Brain microvascular endothelial cell (primary cell): ENCODE results near the gene PRM1.
A peak's percentile ranks its signal among the peaks of the same experiment; 100 is the strongest.

Experiments used
- DNase-seq: peaks from one replicate; pipeline ENCODE4 v3.0.0-alpha.2; 2020
- H3K27ac ChIP-seq: fragments of 250-450 bp; sonication (Bioruptor Pico); 2 replicates; pipeline ENCODE4 v1.5.1; 2020; ENCODE audit warnings: mild to moderate bottlenecking, moderate library complexity
- H3K27me3 ChIP-seq: fragments of 250-450 bp; sonication (Bioruptor Pico); replicated peaks from 2 replicates; pipeline ENCODE4 v1.5.1; 2020; ENCODE audit warnings: mild to moderate bottlenecking
- H3K36me3 ChIP-seq: fragments of 250-450 bp; sonication (Bioruptor Pico); replicated peaks from 2 replicates; pipeline ENCODE4 v1.5.1; 2020; ENCODE audit warnings: mild to moderate bottlenecking
- H3K4me3 ChIP-seq: 2 replicates; pipeline ENCODE4 v1.5.1; 2011; ENCODE audit warnings: low read depth, mild to moderate bottlenecking, control low read depth, low read length, moderate library complexity
- in situ Hi-C: cut with HindIII; loops from 2 replicates; pipeline ENCODE4 v1.10.0; 2017; ENCODE audit warnings: low sequenced_read_pairs, low pct_ligation_motif_present
- TF ChIP-seq, protein P1 (sequence below): IDR thresholded peaks from 2 replicates; pipeline ENCODE4 v1.5.1; 2011; ENCODE audit warnings: low read depth, mild to moderate bottlenecking, moderate library complexity, low read length, control low read depth, inconsistent platforms; ENCODE audit errors: missing control alignments

Gene PRM1, protein sequence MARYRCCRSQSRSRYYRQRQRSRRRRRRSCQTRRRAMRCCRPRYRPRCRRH

DNA sequence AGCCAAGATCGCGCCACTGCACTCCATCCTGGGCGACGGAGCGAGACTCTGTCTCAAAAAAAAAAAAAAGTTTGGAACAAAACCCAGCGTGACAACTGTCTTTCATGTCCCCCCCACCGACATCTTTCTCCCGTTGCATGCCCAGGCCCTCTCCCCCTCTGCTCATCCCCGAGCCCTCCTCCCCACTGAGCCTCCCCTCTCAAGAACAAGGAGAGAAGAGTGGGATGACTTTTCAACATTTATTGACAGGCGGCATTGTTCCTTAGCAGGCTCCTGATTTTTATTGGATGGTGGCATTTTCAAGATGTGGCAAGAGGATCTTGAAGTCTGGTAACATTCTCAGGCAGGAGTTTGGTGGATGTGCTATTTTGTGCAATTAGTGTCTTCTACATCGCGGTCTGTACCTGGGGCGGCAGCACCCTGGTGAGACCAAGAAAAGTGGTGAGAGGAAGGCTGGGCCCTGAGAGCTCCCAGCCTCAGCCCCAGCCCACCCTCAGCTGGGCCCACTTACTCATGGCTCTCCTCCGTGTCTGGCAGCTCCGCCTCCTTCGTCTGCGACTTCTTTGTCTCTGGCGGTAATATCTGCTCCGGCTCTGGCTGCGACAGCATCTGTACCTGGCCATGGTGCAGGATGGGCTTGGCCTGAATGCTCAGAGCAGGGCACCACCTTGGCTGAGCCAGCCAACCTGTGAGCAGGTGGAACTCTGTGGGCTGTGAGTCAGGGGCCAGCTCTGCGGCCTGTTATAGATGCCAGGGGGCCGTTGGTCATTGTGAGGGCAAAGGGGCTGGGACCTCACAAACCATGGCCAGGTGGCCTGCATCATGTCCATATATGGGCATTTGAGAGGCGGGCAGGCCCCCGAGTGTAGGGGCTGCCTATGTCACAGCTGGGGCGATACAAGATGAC lies at the start of gene PRM1:
TSS of gene PRM1 (minus strand) at position 715 of the 907 bp plus-strand sequence. CDS start at position 623, 92 bp downstream.
- TF ChIP-seq, protein P1, sequence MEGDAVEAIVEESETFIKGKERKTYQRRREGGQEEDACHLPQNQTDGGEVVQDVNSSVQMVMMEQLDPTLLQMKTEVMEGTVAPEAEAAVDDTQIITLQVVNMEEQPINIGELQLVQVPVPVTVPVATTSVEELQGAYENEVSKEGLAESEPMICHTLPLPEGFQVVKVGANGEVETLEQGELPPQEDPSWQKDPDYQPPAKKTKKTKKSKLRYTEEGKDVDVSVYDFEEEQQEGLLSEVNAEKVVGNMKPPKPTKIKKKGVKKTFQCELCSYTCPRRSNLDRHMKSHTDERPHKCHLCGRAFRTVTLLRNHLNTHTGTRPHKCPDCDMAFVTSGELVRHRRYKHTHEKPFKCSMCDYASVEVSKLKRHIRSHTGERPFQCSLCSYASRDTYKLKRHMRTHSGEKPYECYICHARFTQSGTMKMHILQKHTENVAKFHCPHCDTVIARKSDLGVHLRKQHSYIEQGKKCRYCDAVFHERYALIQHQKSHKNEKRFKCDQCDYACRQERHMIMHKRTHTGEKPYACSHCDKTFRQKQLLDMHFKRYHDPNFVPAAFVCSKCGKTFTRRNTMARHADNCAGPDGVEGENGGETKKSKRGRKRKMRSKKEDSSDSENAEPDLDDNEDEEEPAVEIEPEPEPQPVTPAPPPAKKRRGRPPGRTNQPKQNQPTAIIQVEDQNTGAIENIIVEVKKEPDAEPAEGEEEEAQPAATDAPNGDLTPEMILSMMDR: no peak
- Histone ChIP-seq H3K27ac (no peak within 1 kb of the TSS), H3K27me3 (no peaks in the 10 kb centered on the region), H3K36me3 (no peaks in the 10 kb centered on the region), H3K4me3 (no peak within 1 kb of the TSS)
- no peak for DNase-seq
- in situ Hi-C loops: no loop called here

DNA sequence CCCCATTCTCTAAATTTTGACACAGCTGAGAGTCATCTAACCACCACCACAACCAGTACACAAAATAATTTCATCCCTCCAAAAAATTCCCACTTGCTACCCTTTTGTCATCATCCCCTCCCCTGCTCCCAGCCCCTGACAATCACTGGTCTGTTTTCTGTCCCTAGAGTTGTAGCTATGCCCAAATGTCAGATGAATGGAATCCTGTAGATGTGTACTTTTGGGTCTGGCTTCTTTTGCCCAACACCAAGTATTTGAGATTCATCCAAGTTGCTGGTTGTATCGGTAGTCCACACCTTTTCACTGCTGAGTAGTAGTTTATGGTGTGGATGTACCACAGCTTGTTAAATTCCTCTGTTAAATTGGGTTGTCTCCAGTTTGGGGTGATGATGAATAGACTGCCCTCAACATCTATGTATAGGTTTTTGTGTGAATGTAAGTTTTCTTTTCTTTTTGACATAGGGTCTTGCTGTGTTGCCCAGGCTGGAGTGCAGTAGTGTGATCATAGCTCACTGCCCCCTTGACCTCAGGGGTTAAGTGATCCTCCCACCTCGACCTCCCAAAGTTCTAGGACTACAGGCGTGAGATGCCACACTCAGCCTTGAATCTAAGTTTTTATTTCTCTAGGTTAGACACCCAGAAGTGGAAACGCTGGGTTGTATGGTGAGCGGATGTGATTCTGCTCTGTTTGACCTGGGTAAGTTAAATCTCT lies 49.6 kb upstream of the PRM1 start:
- DNase-seq: no peak
- Histone ChIP-seq H3K27ac (no peak overlapping the region), H3K36me3 (no peaks in the 10 kb centered on the region), H3K4me3 (no peak overlapping the region), H3K27me3 (no peaks in the 10 kb centered on the region)
- in situ Hi-C loops: no loop called here
- TF ChIP-seq, protein P1: no peak

DNA sequence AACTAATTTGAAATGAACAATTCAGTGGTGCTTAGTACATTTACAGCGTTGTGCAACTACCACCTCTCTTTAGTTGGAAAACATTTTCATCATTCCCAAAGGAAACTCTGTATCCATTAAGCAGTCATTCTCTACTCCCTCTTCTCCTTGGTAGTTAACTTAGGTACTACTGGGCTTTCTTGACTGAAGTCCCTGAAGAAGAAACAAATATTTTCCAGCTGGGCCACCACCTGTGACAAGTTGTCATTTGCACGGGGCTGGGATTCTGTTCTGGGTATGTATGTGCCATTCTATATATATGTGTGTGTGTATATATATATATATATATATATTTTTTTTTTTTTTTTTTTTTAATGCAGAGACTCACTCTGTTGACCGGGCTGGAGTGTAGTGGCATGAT lies 48.8 kb upstream of the PRM1 start:
- Histone ChIP-seq H3K36me3 (no peaks in the 10 kb centered on the region), H3K27me3 (no peaks in the 10 kb centered on the region), H3K4me3 (no peak overlapping the region), H3K27ac (no peak overlapping the region)
- in situ Hi-C loops: no loop called here
- TF ChIP-seq, protein P1: no peak
- no peak for DNase-seq

DNA sequence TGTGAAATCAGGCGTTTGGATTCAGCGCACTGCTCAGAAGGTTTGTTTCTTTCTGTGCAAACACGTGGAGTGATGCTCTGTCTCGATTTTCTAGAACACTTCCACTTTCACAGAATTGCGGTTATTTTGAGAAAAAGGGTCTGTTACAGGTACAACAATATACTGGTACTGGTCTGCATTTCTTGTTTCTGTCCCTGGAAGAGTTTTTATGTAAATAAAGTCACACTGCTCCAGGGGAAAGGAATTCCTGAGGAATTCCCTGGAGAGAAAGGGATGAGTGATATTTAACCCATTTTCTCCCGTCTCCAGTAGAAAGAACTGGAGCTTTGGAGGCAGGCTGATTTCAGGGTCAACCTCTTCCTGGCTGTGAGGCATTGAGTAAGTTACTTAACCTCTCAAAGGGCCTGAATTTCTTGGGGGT lies 48.0 kb upstream of the PRM1 start:
- Histone ChIP-seq H3K27me3 (no peaks in the 10 kb centered on the region), H3K36me3 (no peaks in the 10 kb centered on the region), H3K27ac (peak overlapping the region; percentile 72), H3K4me3 (peak overlapping the region; percentile 26)
- DNase-seq: no peak
- in situ Hi-C loops: no loop called here
- TF ChIP-seq, protein P1: no peak

DNA sequence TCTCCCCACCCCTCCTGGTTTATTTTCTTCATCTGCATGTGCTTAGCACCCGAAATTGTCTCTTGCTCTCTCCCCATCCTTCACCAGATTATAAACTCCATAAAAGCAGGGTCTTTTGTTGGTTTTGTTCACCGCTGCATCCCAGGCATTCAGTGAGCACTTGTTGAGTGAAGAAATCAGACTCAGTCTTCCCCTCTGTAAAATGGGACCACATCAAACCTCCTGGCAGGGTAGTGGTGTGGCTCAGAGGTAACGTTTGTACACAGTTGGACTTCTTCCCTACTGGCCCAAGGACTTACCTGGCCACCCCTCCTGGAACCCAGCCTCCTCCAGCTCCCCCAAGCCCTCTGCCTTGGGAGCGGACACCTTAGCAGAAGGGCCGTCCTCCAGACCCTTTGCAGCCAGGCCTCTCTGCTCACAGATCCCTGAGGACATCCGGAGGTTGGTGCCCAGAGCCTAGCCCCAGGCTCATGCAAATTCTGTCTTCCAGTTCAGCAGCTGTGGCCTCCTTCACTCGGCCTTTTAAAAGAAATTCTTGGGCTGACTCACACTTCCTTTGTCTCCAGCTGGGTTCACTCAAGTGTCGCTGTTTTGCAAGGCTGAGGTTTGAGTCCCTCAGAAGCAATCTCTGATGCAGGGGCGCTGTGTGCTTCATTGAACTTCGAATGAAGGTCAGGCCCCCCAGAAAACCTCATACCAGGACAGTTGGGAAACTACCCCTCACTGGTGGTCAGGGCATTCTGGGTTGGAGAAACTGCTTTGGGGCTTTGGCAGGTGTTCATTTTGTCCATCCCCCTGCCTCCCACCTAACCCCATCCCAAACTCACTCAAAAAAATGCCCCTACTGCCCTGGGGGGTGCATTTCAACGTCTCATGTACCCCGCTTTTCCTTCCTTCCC lies 47.3 kb upstream of the PRM1 start:
- peak; percentile 91 for DNase-seq
- H3K27ac ChIP-seq: peak overlapping the region; percentile 72
- H3K4me3 ChIP-seq: peak overlapping the region; percentile 26

More for the DNA sequence above, 47.3 kb upstream of the PRM1 start:
- TF ChIP-seq, protein P1: peak; percentile 16
- no peaks in the 10 kb centered on the region for H3K36me3 ChIP-seq
- no peaks in the 10 kb centered on the region for H3K27me3 ChIP-seq
- in situ Hi-C loops: no loop called here
